Measurements from ENCODE around the gene ATG9B.

Gene ATG9B

GRCh38 chr7:151056283-151056665, 32.0 kb upstream of the ATG9B start:
- no peaks in the 10 kb centered on the region for H3K27me3 ChIP-seq (ENCODE audit: insufficient read depth, poor library complexity, severe bottlenecking)
- DNase-seq (ENCODE audit: low read depth in 1 of 2, low spot score in 1 of 2) = no peak
- TF ChIP-seq REST (IDR thresholded peaks at IDR 0.05; ENCODE audit: insufficient replicate concordance, low read depth) = no peak
- TF ChIP-seq SPI1 (IDR thresholded peaks at IDR 0.05; ENCODE audit: borderline replicate concordance, low read depth) = no peak
- TF ChIP-seq POLR2AphosphoS5 (IDR thresholded peaks at IDR 0.05; ENCODE audit: low read depth) = no peak
- H3K27ac ChIP-seq (replicated peaks) = no peak overlapping the region
- H3K4me3 ChIP-seq (replicated peaks; ENCODE audit: insufficient read depth, low read length) = no peak overlapping the region

GRCh38 chr7:151053751-151054150, 29.5 kb upstream of the ATG9B start:
- TF ChIP-seq REST (IDR thresholded peaks at IDR 0.05; ENCODE audit: insufficient replicate concordance, low read depth) (no peak), GABPA (IDR thresholded peaks at IDR 0.05; ENCODE audit: low read depth) (no peak), SPI1 (IDR thresholded peaks at IDR 0.05; ENCODE audit: borderline replicate concordance, low read depth) (no peak), CTCF (IDR thresholded peaks at IDR 0.05; ENCODE audit: insufficient read depth, low read length) (no peak), POLR2AphosphoS5 (IDR thresholded peaks at IDR 0.05; ENCODE audit: low read depth) (no peak)
- peak overlapping the region; percentile 35 for H3K27ac ChIP-seq (replicated peaks)
- DNase-seq (ENCODE audit: low read depth in 1 of 2, low spot score in 1 of 2) = no peak
- no peaks in the 10 kb centered on the region for H3K27me3 ChIP-seq (ENCODE audit: insufficient read depth, poor library complexity, severe bottlenecking)
- H3K4me3 ChIP-seq (replicated peaks; ENCODE audit: insufficient read depth, low read length) = no peak overlapping the region

- peak; percentile 26; the same call in 1 of the 2 replicates for TF ChIP-seq SPI1 (IDR thresholded peaks at IDR 0.05; ENCODE audit: borderline replicate concordance, low read depth)
- no peak for TF ChIP-seq REST (IDR thresholded peaks at IDR 0.05; ENCODE audit: insufficient replicate concordance, low read depth)
- no peak for TF ChIP-seq CTCF (IDR thresholded peaks at IDR 0.05; ENCODE audit: insufficient read depth, low read length)
- DNase-seq (ENCODE audit: low read depth in 1 of 2, low spot score in 1 of 2) = peak; percentile 41 to 60
- Histone ChIP-seq H3K27me3 (ENCODE audit: insufficient read depth, poor library complexity, severe bottlenecking) (no peaks in the 10 kb centered on the region), H3K27ac (replicated peaks) (peak overlapping the region; percentile 35), H3K4me3 (replicated peaks; ENCODE audit: insufficient read depth, low read length) (no peak overlapping the region)
These were observed 28.8 kb upstream of the ATG9B start for GRCh38 chr7:151053096-151053495.

- peak; percentile 97 for TF ChIP-seq REST (IDR thresholded peaks at IDR 0.05; ENCODE audit: insufficient replicate concordance, low read depth)
- no peak for TF ChIP-seq CTCF (IDR thresholded peaks at IDR 0.05; ENCODE audit: insufficient read depth, low read length)
- no peak for TF ChIP-seq SPI1 (IDR thresholded peaks at IDR 0.05; ENCODE audit: borderline replicate concordance, low read depth)
- H3K4me3 ChIP-seq (replicated peaks; ENCODE audit: insufficient read depth, low read length) = no peak overlapping the region
- H3K27me3 ChIP-seq (ENCODE audit: insufficient read depth, poor library complexity, severe bottlenecking) = no peaks in the 10 kb centered on the region
- DNase-seq (ENCODE audit: low read depth in 1 of 2, low spot score in 1 of 2) = peak; percentile 70 to 82
- no peak overlapping the region for H3K27ac ChIP-seq (replicated peaks)
These were observed 26.8 kb upstream of the ATG9B start for GRCh38 chr7:151051108-151051507.

Measured in HL-60 (cell line).